DMS79 treated with DMSO at 0.1 percent for 48 hours (cell line): ENCODE data around the gene CCNB3.
"Not testable (repeated sequence)": the region's sequence is repeated elsewhere in the genome, so short reads cannot be mapped to it uniquely, and the experiment has no call there.

ENCODE experiments used
- DNase-seq: peaks from one replicate; lab custom pipeline; 2025; lab: John Stamatoyannopoulos, UW

Gene CCNB3

GRCh38 chrX:50204364-50204899 lies at the start of gene CCNB3:
Gene CCNB3 (plus strand): TSS chrX:50204765. CDS start chrX:50285164, 80,399 bp downstream.
- peak; percentile 22 for DNase-seq

- no peak for DNase-seq
Measured at GRCh38 chrX:50157545-50158135, 46.9 kb upstream of the CCNB3 start.

DNA sequence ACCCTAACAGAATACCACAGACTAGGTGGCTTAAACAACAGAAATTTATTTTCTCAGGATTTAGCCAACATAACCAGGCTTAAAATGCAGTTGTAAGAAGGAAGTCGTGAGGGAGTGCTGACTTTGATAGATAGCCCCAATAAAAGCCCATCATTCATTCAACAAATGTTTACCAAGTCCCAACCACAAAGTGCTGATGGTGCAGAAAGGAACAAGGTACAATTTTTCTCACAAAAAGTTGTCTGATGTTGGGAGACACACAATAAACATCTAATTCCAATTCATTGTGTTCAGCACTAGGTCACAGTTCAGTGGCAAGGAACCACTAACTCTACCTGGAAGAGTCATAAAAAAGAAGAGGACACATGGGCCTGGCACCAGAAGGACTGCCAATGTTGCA lies 46.0 kb upstream of the CCNB3 start:
- DNase-seq = no peak

DNA sequence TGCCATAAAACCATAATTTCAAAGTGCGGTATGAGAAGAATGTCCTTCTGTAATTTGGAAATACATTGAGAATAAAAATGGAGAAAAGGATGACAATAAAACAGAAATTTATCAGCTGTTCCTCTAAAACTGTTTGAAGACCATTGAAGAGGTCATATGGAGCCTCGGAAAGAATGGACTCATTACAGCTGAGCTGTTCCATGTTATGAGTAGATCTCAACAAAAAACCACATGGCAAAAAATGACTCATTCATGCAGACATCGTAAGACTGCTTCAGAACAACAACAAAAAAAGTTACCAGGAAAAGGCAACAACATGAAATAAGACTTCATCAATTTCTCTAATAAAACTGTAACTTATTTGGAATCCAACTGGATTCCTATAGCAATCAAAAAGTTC lies 43.4 kb upstream of the CCNB3 start:
- DNase-seq = no peak

- DNase-seq = no peak
Measured at GRCh38 chrX:50165727-50166126, 38.8 kb upstream of the CCNB3 start.

DNA sequence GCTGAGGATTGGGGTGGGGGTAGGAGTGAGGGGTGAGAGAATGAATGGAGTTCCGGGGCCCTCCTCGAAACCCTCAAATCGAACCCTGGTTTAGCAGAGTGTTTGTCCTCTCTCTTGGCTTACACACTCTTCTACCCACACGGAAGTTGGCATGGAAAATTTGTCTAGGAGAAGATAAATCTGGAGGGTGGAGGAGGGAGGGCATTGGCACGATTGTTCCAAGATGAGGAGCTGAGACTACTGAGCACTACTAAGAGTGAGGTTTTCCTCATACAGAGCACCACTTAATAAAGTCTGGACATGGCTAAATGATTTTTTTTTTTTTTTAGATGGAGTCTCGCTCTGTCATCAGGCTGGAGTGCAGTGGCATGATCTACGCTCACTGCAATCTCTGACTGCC lies 37.2 kb upstream of the CCNB3 start:
- no peak for DNase-seq

DNA sequence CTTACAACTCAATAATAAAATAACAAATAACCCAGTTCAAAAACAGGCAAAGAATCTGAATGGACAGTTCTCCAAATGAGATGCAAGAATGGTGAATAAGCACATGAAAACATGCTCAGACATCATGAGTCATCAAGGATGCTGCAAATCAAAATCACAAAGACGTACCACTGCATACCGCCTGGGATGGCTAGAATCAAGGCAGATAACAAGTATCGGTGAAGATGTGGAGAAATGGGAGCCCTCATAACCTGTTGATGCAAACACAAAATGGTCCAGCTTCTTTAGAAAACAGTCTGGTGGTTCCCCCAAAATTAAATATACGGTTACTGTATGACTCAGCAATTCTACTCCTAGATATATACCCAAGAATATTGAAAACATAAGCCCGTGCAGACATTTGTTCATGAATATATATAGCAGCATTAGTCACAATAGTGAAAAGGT lies 36.3 kb upstream of the CCNB3 start:
- no peak for DNase-seq

DNA sequence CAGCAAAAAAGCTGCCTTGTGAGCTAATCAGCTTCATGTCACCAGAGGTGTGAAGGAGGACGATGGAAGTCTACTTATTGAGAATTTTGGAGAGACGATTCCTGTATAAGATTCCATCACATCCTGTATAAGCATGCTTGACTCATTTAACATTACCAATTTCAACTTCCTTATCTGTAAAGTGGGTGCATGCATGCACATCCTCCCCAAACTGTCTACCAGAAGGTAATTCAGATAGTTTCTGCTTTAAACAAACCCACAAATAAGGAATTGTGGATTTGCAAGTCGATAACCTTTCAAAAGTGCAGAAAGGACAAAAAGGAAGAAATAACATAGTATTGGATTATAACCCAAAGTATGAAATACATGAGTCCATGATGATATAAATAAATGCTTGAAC lies 34.8 kb upstream of the CCNB3 start:
- no peak for DNase-seq

DNA sequence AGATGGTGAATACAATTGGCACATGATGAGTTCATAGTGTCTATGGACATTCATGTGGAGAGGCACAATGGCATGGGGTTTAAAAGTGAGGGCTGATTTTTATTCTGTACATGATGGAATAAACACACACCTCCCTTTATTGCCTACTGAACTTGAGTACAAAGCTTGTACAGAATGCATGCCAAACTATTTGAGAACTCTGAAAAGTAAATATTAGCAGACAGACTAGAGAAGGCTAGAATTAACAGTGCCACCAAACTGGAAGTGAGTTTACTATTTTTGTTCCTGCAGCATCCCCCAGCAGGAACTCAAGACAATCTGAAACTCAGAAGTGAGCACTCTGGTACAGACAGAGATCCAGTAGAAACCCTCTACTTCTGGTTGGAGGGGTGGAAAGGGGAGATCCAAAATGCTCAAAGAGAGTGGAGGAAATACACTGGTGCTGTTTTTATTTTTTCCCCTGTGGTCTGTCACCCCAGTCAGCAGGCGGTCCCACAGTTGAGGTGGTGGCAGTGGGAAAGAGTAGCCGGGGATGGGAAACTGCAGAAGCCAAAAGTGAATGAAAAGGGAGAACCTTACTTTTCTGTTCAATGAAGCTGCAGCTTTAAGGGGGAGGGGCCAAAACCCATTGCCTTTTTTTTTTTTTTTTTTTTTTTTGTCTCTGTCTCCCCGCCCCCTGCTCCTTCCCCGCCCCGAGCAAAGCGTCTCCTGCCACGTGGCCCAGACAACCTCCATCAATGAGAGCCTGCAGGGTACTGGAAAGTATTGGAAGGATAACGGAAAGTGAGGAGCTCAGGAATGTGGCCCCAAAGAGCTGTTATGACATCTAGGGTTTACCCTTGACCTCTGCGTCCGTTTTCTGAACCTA lies 24.3 kb upstream of the CCNB3 start:
- no peak for DNase-seq

DNA sequence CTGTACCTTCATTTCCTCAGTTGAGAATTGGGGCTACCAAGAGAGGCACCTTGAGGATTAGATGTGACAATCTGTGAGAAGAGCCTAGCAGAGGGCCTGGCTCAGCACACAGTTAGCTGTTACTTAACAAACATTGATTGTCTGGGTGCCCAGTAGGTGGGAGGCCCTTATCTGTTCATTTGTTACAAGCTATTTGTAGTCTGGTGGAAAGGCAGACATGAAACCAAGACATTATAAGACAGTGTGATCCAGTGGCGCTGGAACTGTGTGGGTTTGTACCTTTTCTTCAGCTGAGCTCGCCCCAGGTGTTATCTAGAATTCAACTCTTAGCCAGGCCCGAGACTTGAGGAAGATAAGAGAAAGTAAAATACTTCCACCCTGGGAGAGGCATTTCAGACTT lies 20.7 kb upstream of the CCNB3 start:
- no peak for DNase-seq

DNA sequence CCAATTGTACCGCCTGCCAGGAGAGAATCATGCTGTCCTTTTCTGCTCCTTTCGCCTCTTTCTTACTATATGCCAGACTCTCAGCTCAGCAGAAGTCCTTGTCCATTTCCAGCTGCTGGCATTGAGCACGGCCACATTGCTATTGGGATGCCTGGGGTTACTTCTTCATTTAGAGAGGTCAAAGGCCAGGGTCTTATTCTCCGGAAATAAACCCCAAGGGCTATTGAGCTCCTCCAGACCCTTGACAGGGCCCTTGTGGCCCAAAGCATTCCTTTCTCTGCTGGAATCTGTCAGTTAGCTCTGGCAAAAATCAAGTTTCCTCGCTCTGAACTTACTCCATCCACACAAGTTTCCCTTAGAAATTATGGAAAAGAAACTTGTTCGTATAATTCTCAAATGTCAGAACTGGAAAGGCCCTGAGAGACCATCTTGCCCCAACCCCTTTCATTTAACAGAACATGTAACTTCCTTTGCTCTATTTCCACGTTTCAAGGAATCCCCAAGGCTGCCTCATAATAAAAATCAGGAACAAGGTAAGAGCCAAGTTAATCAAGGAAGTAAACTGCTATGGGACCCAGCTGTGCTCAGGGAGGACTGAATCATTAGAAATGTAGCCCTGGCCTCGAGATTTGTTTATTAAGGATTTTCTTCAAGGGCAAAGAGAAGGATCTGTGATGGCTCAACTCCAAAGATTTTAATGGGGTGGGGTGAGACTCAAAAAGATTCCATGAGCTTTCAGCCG lies 15.5 kb upstream of the CCNB3 start:
- DNase-seq = no peak

- DNase-seq = no peak
Measured at GRCh38 chrX:50198348-50198747, 6.2 kb upstream of the CCNB3 start.

GRCh38 chrX:50200907-50201306 lies 3.7 kb upstream of the CCNB3 start, which contains the start of gene AKAP4:
Gene AKAP4 (minus strand): TSS chrX:50201007. CDS start chrX:50200889, 118 bp downstream.
- DNase-seq = no peak

GRCh38 chrX:50202539-50202938 lies 2.0 kb upstream of the CCNB3 start:
- DNase-seq = no peak

- no peak for DNase-seq
Measured at GRCh38 chrX:50206753-50207152, 2.2 kb downstream of the CCNB3 start.

GRCh38 chrX:50211510-50211909 lies 6.9 kb downstream of the CCNB3 start:
- DNase-seq = no peak

GRCh38 chrX:50281253-50281652 lies 76.7 kb downstream of the CCNB3 start:
- DNase-seq = no peak

DNA sequence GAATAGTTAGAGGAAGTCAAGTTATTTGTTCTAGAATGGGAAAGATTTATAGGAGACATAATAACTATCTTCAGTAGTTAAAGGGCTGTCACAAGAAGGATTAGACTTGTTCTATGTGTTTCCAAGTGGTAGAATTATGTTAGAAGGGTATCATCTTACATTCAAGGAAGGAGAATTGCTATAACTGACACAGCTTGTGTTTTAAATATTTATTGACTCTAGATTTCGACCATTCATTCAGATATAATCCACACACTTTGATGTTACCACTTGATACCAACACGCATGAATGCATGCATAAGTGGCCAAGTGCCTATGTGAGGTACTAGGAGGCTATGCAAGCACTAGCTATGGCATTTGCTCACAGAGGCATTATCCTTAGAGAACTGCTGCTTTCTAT lies 122.7 kb downstream of the CCNB3 start:
- DNase-seq = peak; percentile 23

- not testable (repeated sequence) for DNase-seq
Measured at GRCh38 chrX:50332668-50333067, 128.1 kb downstream of the CCNB3 start.

- DNase-seq = peak; percentile 65
Measured at GRCh38 chrX:50333308-50333707, 128.7 kb downstream of the CCNB3 start.

- DNase-seq = no peak
Measured at GRCh38 chrX:50343917-50344316, 139.4 kb downstream of the CCNB3 start.

- DNase-seq = no peak
Measured at GRCh38 chrX:50372966-50373365, 168.4 kb downstream of the CCNB3 start.
